Neural cell (in vitro differentiated cells): Measurements from ENCODE around the gene IRF1.

ENCODE experiments used
- EZH2 ChIP-seq: fragments of 200-600, 300-800 bp; shearing (Covaris generic), sonication (generic); IDR thresholded peaks from 2 replicates; pipeline ENCODE4 v1.6.1; 2014; ENCODE audit warnings: antibody characterized with exemption, low read length, borderline replicate concordance, mild to moderate bottlenecking; ENCODE audit not compliant: insufficient read depth, poor library complexity, severe bottlenecking
- MXI1 ChIP-seq: fragments of 450-650 bp; conservative IDR thresholded peaks from 2 replicates; pipeline ENCODE4 v1.6.1; 2014; ENCODE audit warnings: antibody characterized with exemption, mild to moderate bottlenecking; ENCODE audit not compliant: poor library complexity, severe bottlenecking
- POLR2AphosphoS5 ChIP-seq: IDR thresholded peaks from 2 replicates; pipeline ENCODE4 v1.6.1; 2012
- TF ChIP-seq, protein P1 (sequence below): IDR thresholded peaks from 2 replicates; pipeline ENCODE4 v1.6.1; 2012; ENCODE audit warnings: borderline replicate concordance
- TF ChIP-seq, protein P2 (sequence below): fragments of 450-650 bp; IDR thresholded peaks from 2 replicates; pipeline ENCODE4 v1.5.1; 2014; ENCODE audit warnings: antibody characterized with exemption, mild to moderate bottlenecking, moderate library complexity; ENCODE audit not compliant: poor library complexity, severe bottlenecking

DNA sequence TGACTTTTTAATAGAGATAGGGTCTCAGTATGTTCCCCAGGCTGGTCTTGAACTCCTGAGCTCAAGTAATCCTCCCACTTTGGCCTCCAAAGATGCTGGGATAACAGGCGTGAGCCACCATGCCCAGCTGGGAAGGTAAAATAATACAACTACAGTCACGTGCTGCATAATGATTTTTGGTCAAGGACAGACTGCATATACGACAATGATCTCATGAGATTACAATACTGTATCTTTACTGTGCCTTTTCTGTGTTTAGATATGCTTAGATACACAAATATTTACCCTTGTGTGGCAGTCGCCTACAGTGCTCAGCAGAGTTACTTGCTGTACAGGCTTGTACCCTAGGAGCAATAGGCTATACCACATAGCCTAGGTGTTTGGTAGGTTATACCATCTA is 14.2 kb upstream of the IRF1 start:
- TF ChIP-seq POLR2AphosphoS5 = no peak
- TF ChIP-seq MXI1 = no peak
- TF ChIP-seq, protein P1, sequence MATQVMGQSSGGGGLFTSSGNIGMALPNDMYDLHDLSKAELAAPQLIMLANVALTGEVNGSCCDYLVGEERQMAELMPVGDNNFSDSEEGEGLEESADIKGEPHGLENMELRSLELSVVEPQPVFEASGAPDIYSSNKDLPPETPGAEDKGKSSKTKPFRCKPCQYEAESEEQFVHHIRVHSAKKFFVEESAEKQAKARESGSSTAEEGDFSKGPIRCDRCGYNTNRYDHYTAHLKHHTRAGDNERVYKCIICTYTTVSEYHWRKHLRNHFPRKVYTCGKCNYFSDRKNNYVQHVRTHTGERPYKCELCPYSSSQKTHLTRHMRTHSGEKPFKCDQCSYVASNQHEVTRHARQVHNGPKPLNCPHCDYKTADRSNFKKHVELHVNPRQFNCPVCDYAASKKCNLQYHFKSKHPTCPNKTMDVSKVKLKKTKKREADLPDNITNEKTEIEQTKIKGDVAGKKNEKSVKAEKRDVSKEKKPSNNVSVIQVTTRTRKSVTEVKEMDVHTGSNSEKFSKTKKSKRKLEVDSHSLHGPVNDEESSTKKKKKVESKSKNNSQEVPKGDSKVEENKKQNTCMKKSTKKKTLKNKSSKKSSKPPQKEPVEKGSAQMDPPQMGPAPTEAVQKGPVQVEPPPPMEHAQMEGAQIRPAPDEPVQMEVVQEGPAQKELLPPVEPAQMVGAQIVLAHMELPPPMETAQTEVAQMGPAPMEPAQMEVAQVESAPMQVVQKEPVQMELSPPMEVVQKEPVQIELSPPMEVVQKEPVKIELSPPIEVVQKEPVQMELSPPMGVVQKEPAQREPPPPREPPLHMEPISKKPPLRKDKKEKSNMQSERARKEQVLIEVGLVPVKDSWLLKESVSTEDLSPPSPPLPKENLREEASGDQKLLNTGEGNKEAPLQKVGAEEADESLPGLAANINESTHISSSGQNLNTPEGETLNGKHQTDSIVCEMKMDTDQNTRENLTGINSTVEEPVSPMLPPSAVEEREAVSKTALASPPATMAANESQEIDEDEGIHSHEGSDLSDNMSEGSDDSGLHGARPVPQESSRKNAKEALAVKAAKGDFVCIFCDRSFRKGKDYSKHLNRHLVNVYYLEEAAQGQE = no peak
- TF ChIP-seq, protein P2, sequence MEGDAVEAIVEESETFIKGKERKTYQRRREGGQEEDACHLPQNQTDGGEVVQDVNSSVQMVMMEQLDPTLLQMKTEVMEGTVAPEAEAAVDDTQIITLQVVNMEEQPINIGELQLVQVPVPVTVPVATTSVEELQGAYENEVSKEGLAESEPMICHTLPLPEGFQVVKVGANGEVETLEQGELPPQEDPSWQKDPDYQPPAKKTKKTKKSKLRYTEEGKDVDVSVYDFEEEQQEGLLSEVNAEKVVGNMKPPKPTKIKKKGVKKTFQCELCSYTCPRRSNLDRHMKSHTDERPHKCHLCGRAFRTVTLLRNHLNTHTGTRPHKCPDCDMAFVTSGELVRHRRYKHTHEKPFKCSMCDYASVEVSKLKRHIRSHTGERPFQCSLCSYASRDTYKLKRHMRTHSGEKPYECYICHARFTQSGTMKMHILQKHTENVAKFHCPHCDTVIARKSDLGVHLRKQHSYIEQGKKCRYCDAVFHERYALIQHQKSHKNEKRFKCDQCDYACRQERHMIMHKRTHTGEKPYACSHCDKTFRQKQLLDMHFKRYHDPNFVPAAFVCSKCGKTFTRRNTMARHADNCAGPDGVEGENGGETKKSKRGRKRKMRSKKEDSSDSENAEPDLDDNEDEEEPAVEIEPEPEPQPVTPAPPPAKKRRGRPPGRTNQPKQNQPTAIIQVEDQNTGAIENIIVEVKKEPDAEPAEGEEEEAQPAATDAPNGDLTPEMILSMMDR = no peak
- TF ChIP-seq EZH2 = no peak
